T-helper 1 cell (primary cell): ENCODE measurements around the gene ARL15.

Experiments
- DNase-seq, 5 donors: peaks; one replicate each; pipeline ENCODE4 v3.0.0-alpha.2; 2012 to 2020

The ARL15 gene

GRCh38 chr5:54313311-54314270 is 3.2 kb upstream of the ARL15 start:
- no peak for DNase-seq

DNA sequence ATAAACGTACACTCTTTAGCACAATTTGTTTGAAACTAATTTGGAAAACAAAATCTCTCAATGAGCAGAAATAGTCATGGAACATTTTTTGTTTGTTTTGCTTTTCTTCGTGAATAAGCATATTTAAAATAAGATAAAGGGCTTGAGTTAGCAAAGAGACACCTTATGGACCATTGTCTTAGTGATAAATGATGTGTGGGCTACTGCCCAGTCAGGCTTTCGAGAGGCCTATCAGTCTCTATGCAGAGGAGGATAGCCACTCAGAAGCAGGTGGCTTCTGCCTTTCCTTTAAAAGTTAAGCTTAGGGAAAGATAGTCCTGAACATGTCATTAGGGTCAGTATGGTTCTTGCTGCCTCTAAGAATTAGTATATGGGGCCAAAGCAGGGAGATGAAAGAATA is 2.1 kb upstream of the ARL15 start:
- no peak for DNase-seq

DNA sequence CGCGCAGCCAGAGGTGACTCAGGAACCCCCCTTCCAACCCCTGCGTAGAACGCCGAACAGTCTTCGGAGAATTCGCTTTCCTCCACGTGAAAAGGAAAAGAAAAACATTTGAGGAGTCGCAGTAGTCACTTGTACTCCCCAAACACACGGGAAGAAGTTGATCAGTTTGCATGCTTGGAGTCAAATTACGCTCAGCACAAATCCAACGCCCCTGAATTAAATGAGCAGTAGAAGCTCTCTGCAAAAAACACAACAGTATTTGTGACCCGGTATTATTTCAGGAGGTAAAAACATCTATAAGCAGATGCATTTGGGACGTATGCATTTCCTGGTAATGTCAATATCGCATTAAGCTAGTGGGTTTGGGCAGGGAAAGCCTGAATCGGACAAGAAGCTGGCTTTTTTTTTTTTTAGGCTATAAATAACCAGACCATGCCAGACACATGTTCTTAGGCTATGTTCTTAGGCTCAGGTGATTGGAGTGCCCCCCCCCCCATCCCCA is 854 bp upstream of the ARL15 start:
- DNase-seq, result no peak

DNA sequence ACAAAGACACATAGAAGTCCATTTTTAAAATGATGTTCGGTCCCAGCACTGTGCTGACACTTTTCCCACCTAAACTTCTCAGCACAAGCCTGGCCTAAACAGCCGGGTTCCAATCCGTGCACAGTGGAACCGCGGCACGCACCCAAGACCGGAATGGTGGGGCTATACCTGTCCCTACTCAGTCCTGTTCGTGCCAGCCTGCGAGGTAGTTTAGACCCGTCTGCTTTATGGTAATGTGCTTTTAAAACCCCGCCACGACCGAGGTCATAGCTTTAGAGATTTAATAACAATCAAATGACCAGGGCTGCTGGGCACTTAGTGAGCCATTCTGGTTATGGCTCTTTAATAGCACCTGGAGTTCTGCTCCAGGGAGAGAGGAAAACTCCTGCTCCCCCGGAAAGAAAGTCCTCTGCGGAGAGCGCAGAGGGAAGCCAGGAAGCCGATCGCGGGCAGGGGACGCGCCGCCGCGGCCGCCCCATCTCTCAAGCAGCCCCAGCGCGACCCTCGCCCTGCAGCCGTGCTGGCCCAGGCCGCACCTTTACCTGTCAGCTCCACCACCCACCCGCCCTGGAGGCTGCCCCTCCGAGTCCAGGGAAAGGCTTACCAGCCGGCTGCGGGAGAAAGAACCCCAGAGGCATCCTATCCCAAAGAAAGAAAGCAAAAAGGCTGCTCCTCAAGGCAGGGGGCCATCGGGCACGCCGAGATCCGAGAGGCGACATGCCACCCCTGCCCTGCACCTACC is 511 bp downstream of the ARL15 start:
- DNase-seq, result peak in 3 of 5 donors; percentile 19 to 31 (median 25)

- DNase-seq, result no peak
Observed at GRCh38 chr5:54309276-54309675, 1.1 kb downstream of the ARL15 start.

GRCh38 chr5:54307583-54307982 is 2.8 kb downstream of the ARL15 start:
- no peak for DNase-seq

- DNase-seq, result no peak
Observed at GRCh38 chr5:54306893-54307292, 3.5 kb downstream of the ARL15 start.

- no peak for DNase-seq
Observed at GRCh38 chr5:54305737-54306136, 4.6 kb downstream of the ARL15 start.

DNA sequence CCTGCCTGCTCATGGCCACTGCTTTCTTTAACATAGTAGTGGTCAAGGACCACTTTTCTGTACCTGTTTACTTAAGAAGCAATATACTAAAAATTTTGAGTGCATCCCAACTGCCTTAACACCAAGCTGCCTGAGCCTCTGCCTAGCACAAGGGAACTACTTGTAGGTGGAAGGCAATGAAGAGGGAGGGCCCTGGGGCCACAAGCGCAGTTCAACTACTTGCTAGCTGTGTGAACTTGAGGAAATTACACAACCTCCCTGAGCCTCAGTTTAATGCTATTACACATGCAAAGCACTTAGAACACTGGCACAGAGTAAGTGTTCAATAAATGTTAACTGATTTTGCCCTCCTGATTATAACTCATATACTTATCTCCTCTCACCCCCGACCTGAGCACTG is 6.3 kb downstream of the ARL15 start:
- no peak for DNase-seq

DNA sequence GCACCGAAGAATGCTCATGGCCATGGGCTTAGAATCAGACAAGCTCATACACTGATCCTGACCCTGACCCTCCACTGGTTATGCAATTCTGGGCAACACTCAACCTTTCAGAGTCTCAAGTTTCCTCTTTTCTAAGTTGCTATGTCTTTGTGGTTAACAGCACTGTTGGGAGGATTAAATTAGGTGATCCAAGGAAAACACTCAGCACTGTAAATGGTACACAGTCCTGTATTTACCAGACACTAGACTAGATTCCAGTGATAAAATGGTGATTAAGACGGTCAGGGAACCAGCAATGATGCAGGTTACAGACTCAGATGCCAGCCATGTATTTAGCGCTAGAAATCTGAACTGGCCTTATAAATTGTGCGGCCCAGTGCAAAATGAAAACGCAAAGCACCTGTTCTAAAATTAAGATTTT is 8.1 kb downstream of the ARL15 start:
- no peak for DNase-seq

DNA sequence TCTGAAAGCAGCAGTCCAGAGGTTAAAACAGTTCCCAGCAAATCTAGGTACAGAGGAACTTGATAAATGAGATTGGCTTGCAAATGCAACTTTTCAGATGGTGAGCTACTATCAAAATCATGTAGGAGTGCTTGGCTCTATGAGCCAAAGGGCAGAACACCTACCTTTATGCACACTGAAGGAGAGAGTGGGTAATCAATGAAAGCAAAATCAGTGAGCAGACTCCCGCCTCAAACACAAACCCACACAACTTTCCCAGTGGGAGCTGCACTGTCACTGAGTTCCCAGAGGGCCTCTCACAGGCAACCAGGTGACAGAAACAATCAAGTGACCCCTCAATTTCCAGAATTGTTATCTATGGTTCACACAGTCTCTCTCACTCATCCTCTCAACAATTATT is 8.5 kb downstream of the ARL15 start:
- DNase-seq, result no peak

GRCh38 chr5:54301220-54301619 is 9.2 kb downstream of the ARL15 start:
- no peak for DNase-seq

GRCh38 chr5:54298947-54299346 is 11.4 kb downstream of the ARL15 start:
- no peak for DNase-seq

DNA sequence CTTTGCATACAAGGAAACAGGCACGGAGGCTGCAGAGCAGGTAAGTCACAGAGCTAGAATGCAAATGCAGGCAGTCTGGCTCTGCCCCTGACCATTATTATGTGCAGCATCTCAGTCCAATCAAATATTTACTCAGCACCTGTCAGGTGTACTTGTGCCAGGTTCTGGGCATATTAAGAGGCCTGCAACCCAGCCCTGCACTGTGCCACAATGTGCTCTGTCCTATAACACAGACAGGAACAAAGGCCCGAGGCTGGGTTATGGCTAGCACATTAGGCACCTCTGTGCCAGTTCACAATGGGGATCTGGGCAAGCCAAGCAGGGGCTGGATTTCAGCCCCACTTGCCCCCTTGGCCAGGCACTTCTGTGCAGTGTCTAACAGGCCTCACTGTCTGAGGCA is 14.0 kb downstream of the ARL15 start:
- DNase-seq, result no peak

GRCh38 chr5:54295651-54296276 is 14.6 kb downstream of the ARL15 start:
- no peak for DNase-seq

DNA sequence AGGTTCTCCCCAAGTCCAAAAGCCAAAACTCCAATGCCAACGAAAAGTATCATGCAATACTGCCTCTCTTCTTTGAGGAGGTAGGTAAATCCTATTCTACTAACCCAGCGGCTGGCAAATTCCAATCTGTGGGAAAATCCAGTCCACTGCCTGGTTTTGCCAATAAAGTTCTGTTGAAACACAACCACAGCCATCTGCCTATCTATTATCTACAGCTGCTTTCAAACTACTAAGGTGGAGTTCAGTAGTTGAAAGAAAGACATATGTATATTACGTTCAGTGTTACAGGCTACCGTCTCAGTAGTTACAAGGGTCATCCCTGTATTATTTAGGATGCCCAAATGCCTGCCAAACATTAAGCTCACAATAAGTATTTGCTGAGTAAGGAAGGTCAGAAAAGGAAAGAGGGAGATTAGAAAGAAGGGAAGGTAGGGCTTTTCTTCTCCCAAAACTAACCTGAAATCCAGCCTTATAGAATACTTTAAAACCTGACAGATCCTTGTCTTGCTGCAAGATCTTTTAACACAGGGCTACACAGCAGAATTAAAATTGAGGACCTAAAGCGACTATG is 16.2 kb downstream of the ARL15 start:
- DNase-seq, result no peak

DNA sequence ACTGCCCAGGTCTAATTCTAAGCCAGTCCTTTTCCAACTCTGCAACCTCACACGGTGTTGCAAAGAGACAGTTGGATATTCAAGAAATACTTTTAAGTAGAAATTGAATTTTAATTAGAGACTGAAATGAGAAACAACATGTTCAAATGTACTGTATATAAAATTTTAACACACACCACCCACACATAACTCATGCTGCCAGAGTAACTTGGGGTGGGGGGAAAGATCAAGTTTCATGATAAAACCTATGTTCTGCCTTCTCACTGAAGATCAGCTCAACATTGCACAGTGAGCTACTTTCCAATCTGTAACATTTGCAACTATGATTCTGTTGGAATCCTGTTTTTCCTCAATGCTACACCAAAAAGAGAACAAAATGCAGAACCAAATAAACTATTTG is 17.5 kb downstream of the ARL15 start:
- DNase-seq, result no peak

GRCh38 chr5:54291498-54291897 is 18.9 kb downstream of the ARL15 start:
- DNase-seq, result no peak

DNA sequence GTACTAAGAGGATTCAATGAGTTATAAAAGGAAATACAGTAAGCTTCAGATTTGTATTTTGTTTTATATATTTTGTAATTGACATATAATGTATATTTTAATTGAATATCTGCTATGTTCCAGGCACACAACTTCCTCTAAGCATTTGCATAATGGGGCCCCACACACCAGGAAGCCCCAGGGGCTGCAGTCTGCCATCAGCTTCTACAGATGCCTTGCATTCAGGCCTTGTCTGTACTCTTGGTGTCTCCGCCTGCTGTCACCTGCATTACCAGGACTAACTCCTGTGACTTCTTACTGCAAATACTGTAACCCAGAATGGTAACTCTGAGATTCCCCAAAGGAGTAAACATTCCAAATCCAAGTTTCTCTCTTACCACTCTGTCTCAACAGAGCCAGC is 20.6 kb downstream of the ARL15 start:
- no peak for DNase-seq

DNA sequence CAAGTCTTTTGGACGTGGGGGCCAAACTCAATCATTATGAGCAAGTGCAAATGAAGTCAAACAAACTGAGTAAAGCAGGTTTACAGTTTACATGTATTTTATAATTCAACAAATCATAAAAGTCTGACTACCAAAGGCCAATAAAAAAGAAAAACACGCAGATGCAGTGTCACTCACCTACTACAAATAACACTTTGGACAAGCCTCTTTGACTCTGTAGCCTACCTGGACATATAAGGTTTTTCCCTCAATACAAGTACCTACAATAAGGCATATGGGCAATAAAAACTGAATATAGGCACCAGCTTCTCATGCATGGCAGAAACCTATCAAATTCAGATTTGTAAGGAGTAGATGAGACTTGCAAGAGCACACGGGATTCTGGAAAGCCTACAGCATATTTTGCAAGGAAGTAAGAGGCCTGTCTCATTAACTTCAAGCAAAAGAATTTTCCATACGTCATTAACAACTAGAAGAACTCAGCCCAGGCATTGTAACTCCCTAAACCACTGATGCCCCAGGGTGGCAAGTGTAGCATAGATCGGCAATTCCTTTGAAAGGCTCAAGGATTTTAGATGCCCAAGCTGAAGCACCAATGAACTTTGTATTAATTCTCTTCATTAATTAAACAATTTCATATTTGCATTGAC is 21.7 kb downstream of the ARL15 start:
- no peak for DNase-seq

- no peak for DNase-seq
Observed at GRCh38 chr5:54285686-54286085, 24.7 kb downstream of the ARL15 start.

DNA sequence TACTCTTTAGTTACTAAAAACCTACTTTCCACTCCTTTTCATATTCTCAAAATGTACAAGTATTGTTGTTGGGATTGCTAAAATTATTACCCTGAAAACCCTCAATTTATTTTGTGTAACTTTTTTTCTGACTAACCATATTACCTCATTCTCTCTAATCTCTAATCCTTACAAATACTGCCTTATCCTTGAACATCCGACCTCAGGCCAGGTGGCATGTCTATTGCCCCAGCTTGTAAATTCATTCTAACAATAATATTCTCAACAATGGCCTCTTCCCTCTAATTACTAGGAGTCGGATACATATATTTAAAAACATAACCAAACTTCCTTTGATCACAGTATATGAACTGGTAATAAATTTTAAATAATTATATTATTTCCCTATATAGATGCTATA is 25.8 kb downstream of the ARL15 start:
- DNase-seq, result no peak
